NB4 (cell line): ENCODE results near the gene STON2.

ENCODE experiments used
- POLR2A ChIP-seq: IDR thresholded peaks from 2 replicates; pipeline ENCODE4 v1.6.1; 2011; ENCODE audit warnings: mild to moderate bottlenecking; ENCODE audit not compliant: insufficient read length; ENCODE audit errors: extremely low read depth
- TF ChIP-seq, protein P1 (sequence below): IDR thresholded peaks from one replicate; pipeline ENCODE4 v1.5.1; 2012; ENCODE audit warnings: low read depth, low read length

GRCh38 chr14:81323093-81323492 lies 77.0 kb downstream of the STON2 start:
- TF ChIP-seq, protein P1, sequence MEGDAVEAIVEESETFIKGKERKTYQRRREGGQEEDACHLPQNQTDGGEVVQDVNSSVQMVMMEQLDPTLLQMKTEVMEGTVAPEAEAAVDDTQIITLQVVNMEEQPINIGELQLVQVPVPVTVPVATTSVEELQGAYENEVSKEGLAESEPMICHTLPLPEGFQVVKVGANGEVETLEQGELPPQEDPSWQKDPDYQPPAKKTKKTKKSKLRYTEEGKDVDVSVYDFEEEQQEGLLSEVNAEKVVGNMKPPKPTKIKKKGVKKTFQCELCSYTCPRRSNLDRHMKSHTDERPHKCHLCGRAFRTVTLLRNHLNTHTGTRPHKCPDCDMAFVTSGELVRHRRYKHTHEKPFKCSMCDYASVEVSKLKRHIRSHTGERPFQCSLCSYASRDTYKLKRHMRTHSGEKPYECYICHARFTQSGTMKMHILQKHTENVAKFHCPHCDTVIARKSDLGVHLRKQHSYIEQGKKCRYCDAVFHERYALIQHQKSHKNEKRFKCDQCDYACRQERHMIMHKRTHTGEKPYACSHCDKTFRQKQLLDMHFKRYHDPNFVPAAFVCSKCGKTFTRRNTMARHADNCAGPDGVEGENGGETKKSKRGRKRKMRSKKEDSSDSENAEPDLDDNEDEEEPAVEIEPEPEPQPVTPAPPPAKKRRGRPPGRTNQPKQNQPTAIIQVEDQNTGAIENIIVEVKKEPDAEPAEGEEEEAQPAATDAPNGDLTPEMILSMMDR: no peak
- no peak for TF ChIP-seq POLR2A
